ENCODE measurements around the gene AHRR. TPM values are rescaled to one million over a fixed set of nuclear protein-coding genes. Genes with fewer than 3 reads are reported as not detected.
"Not testable (repeated sequence)": the region's sequence is repeated elsewhere in the genome, so short reads cannot be mapped to it uniquely, and the experiment has no call there.

Gene AHRR
- total RNA-seq, 1 donor from 2014 or later: 1.4 TPM

DNA sequence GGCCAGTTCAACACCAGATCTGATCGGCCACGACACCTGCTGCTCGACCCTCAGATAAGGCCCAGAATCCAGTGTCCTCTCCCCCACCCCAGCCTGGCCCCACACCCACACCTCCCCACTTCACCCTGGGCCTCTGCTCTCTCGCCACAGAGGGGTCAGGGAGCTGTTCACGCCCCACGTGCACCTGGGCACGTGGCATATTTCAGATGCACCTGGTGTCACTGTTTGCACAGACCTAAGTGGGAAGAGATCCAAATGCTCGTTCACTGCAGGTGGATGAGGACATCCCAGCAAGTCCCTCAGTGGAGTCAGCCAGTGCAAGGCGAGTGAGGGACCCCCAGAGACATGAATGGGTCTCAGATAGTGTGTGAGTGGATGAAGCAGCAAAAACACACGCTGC, 25.3 kb upstream of the AHRR start:
- H3K27me3 ChIP-seq (ENCODE audit: low read depth); H3K36me3 ChIP-seq; H3K9me3 ChIP-seq (replicated peaks); H3K4me3 ChIP-seq; DNase-seq; H3K27ac ChIP-seq (replicated peaks); intact Hi-C loops (cut with micrococcal nuclease); H3K4me1 ChIP-seq: not testable (repeated sequence)

DNA sequence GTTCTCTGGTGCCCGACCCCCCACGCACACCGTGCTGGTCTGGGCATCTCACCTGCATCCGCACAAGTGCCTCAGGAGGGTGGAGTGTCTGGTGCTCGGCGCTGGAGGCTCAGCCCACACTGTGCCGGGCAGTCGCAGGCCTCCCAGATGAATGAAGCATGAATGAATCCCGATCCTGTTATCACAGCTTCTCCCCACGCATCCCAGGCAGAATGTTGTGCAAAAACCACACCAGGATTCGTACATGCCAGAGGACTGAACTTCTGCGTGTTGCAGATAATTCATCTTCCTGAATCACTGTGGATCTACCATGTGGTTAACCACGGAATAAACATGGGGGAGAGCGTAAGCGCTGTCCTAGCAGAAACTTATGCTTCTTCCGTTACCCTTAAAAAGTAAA, 24.6 kb upstream of the AHRR start:
- H3K4me1 ChIP-seq; H3K36me3 ChIP-seq; H3K9me3 ChIP-seq (replicated peaks); H3K4me3 ChIP-seq; H3K27me3 ChIP-seq (ENCODE audit: low read depth); intact Hi-C loops (cut with micrococcal nuclease); H3K27ac ChIP-seq (replicated peaks); DNase-seq: not testable (repeated sequence)

DNA sequence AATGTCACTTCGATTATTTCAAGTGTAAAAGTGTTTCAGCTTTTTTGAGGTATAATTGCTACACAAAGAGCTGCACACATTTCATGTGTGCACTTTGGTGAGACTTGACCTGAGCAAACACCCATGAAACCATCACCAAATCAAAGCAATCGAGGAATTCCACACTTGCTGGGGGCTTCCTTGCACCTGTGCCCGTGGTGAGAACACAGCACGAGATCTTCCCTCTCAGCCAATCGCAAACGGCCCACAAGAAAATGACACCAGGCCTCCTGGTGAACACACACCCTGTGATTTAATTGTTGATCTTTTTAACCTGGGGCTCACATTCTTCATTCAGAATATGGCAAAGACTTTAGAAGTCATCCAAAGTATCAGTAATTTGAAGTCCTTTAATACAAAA, 24.1 kb upstream of the AHRR start:
- H3K4me1 ChIP-seq: not testable (repeated sequence)

DNA sequence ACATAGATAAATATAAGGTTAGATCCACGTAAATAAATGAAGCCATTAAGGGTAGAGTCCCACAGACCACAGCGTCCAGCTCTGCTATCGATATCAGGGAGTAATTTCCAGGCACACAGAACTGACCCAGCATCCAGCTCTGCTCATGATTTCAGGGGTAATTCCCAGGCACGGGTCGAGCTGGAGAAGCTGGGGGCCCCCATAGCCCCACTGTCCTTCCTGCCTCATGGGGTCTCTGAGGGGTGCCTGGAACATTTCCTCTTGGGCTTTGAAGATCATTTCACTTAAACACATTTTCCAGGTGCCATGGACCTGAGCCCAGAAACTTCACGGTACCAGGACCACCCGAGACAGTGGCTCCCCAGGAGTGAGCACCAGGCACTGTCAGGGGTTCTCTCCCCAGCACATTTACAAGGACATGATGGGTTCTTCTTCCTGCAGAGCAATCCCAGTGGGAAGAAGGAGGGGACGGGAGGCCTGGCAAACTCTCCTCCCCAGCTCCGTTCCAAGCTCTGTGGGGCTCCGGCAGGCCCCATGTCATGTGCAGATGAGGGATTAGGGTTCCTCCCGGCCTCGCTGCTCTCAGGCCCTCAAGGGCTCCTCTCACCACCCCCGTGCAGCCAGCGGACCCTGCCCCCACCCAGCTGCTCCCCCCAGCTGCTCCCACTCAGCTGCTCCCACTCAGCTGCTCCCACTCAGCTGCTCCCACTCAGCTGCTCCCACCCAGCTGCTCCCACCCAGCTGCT, 23.4 kb upstream of the AHRR start:
- H3K4me3 ChIP-seq; H3K27ac ChIP-seq (replicated peaks); H3K9me3 ChIP-seq (replicated peaks); DNase-seq; H3K4me1 ChIP-seq; H3K36me3 ChIP-seq; H3K27me3 ChIP-seq (ENCODE audit: low read depth); intact Hi-C loops (cut with micrococcal nuclease): not testable (repeated sequence)

More for the DNA sequence above, 24.1 kb upstream of the AHRR start:
- H3K4me3 ChIP-seq; H3K27ac ChIP-seq (replicated peaks); H3K36me3 ChIP-seq; H3K9me3 ChIP-seq (replicated peaks); intact Hi-C loops (cut with micrococcal nuclease); DNase-seq; H3K27me3 ChIP-seq (ENCODE audit: low read depth): not testable (repeated sequence)

DNA sequence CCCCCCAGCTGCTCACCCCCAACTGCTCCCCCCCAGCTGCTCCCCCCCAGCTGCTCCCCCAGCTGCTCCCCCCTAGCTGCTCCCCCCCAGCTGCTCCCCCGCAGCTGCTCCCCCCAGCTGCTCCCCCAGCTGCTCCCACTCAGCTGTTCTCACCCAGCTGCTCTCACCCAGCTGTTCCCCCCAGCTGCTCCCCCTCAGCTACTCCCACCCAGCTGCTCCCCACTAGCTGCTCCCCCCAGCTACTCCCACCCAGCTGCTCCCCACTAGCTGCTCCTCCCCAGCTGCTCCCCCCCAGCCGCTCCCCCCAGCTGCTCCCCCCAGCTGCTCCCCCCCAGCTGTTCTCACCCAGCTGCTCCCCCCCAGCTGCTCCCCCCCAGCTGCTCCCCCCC, 22.8 kb upstream of the AHRR start:
- intact Hi-C loops (cut with micrococcal nuclease): no loop called here
- no peak overlapping the region for H3K27ac ChIP-seq (replicated peaks)
- TF ChIP-seq, protein P1, sequence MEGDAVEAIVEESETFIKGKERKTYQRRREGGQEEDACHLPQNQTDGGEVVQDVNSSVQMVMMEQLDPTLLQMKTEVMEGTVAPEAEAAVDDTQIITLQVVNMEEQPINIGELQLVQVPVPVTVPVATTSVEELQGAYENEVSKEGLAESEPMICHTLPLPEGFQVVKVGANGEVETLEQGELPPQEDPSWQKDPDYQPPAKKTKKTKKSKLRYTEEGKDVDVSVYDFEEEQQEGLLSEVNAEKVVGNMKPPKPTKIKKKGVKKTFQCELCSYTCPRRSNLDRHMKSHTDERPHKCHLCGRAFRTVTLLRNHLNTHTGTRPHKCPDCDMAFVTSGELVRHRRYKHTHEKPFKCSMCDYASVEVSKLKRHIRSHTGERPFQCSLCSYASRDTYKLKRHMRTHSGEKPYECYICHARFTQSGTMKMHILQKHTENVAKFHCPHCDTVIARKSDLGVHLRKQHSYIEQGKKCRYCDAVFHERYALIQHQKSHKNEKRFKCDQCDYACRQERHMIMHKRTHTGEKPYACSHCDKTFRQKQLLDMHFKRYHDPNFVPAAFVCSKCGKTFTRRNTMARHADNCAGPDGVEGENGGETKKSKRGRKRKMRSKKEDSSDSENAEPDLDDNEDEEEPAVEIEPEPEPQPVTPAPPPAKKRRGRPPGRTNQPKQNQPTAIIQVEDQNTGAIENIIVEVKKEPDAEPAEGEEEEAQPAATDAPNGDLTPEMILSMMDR (IDR thresholded peaks at IDR 0.05; ENCODE audit: borderline replicate concordance): no peak
- H3K27me3 ChIP-seq (ENCODE audit: low read depth): no peaks in the 10 kb centered on the region
- no peaks in the 10 kb centered on the region for H3K4me1 ChIP-seq
- no peaks in the 10 kb centered on the region for H3K36me3 ChIP-seq
- no peak for DNase-seq
- no peak overlapping the region for H3K4me3 ChIP-seq
- H3K9me3 ChIP-seq (replicated peaks): no peaks in the 10 kb centered on the region

DNA sequence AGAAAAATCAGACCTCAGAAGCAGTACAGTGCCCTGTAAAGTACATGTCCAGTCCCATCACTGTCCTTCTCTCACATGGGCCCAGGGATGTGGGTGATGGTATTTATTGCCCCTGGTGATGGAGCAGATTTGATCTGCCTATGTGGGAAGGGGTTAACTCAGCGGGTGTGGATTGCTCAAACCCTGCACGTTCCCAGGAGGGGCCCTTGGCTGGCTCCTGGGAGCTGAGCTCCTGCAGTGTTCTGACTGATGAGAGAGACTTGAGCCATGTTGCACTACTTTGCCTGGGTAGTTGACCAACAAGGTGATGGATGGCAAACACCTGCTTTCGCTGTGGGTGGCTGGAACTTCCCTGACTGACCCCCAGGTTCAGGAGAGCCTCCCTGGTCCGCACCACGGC, 21.6 kb upstream of the AHRR start:
- H3K36me3 ChIP-seq; H3K9me3 ChIP-seq (replicated peaks); H3K27me3 ChIP-seq (ENCODE audit: low read depth); H3K4me3 ChIP-seq; H3K4me1 ChIP-seq; H3K27ac ChIP-seq (replicated peaks); DNase-seq; intact Hi-C loops (cut with micrococcal nuclease): not testable (repeated sequence)

DNA sequence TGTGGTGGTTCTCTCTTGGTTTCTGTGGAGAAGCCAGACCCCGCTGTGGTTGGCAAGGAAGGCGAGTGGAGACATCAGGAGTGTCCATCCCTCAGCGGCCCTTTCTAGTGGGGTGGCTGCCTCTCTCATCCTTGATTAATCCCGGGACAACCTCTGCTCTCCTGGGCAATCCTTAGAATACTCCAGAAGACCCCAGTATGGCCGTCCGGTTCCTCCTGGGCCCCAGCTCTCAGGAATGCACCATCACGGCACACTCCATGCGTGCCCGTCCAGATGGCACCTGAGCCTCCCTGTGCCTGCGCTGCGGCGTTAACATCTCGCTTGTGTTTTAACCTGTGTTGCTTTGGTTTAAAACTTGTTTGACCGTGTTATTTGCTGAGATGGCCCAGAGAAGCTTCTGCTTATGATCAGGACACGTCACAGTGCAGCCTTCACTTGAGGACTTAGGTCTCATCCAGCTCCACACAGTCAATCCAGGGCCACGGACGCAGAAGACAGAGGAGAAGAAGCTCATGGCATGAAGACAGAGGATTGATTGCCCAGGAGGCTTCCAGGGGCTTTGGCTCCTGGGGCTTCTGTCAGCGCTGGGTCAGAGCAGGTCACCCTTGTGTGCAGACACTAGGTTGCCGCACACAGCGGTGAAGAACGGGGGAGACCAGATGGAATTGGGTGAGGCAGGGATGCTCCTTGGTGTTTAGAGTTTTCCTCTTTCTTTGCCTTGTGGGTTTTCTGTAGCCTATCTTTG, 20.7 kb upstream of the AHRR start:
- DNase-seq; H3K4me1 ChIP-seq; H3K27ac ChIP-seq (replicated peaks); H3K4me3 ChIP-seq; intact Hi-C loops (cut with micrococcal nuclease); H3K9me3 ChIP-seq (replicated peaks); H3K27me3 ChIP-seq (ENCODE audit: low read depth); H3K36me3 ChIP-seq: not testable (repeated sequence)

DNA sequence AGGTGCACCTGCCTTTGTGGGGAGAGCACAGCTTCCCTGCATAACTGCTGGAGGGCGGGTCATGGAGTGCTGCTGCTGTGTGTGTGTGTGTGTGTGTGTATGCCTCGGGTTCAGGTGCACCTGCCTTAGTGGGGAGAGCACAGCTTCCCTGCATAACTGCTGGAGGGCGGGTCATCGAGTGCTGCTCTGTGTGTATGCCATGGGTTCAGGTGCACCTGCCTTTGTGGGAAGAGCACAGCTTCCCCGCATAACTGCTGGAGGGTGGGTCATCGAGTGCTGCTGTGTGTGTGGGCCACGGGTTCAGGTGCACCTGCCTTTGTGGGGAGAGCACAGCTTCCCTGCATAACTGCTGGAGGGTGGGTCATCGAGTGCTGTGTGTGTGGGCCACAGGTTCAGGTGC, 19.1 kb upstream of the AHRR start:
- H3K4me3 ChIP-seq; H3K4me1 ChIP-seq; H3K27me3 ChIP-seq (ENCODE audit: low read depth); H3K27ac ChIP-seq (replicated peaks); DNase-seq; H3K9me3 ChIP-seq (replicated peaks); intact Hi-C loops (cut with micrococcal nuclease): not testable (repeated sequence)
- peaks cover 22% of the 10 kb centered on the region for H3K36me3 ChIP-seq

DNA sequence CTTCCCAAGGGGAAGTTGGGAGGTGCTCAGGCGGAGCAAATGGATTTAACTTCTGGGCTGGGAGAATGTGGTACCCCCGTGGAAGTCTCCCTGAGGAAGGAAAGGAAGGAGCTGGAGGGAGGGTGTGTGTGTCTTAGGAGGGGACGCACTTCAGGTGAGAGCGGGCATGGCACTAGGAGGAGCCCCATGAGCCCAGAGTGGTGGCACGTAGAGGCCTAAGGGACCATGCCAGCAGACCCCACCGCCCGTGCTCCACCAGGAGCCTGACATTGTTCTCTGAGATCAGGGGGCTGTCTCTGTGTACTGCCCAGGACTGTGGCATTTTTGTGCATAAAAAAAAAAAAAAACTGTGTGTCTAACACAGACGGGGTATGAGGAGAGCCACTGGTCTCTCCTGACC, 18.5 kb upstream of the AHRR start:
- Histone ChIP-seq H3K9me3 (replicated peaks) (no peaks in the 10 kb centered on the region), H3K36me3 (peaks cover 22% of the 10 kb centered on the region), H3K27me3 (ENCODE audit: low read depth) (no peaks in the 10 kb centered on the region), H3K27ac (replicated peaks) (no peak overlapping the region), H3K4me1 (peaks cover 7% of the 10 kb centered on the region), H3K4me3 (no peak overlapping the region)
- intact Hi-C loops (cut with micrococcal nuclease): no loop called here
- no peak for DNase-seq
- TF ChIP-seq, protein P1 (IDR thresholded peaks at IDR 0.05; ENCODE audit: borderline replicate concordance): no peak

DNA sequence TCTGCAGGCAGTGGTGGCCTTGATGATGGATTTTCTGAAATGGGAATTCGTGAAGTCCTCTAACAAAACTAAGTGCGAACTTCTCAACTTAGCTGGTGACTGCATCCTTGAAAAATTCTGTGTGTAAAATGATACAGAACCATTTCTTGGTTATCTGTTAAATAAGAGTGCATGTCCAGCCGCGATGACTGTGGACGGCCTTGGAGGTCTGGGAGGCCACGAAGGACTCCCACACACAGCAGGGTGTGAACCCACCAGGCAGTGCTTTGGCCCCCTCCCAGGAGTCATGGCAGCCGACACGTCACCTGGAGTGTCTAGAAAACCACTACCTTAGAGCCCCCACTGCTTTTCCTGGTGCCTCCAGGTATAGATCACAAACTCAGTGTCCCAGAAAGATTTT, 17.8 kb upstream of the AHRR start:
- H3K27ac ChIP-seq (replicated peaks); H3K9me3 ChIP-seq (replicated peaks); H3K4me3 ChIP-seq; intact Hi-C loops (cut with micrococcal nuclease); DNase-seq; H3K27me3 ChIP-seq (ENCODE audit: low read depth): not testable (repeated sequence)
- Histone ChIP-seq H3K4me1 (peaks cover 15% of the 10 kb centered on the region), H3K36me3 (peaks cover 22% of the 10 kb centered on the region)
